Left lung (tissue), 10 donors: ENCODE results near the gene TMEM117. TPM values are rescaled to one million over a fixed set of nuclear protein-coding genes. Genes with fewer than 3 reads are reported as not detected.

Experiments used
- ATAC-seq: fragments of 200-7000 bp; cut with Tn5 transposase; one replicate; pipeline ENCODE4 v1.9.1; 2020; ENCODE audit warnings: moderate library complexity
- DNase-seq, 4 donors: peaks; one replicate each; pipeline ENCODE4 v3.0.0-alpha.2; 2013 to 2020
- H3K27ac ChIP-seq, 2 donors: fragments of 200-600 bp; sonication (generic) in 1 of 2; one replicate each; pipeline versions ENCODE4 v1.5.0 to v1.8.0; 2020 to 2021
- H3K27me3 ChIP-seq, 2 donors: fragments of 200-600 bp; sonication (generic) in 1 of 2; one replicate each; pipeline versions ENCODE4 v1.5.0 to v1.8.0; 2020 to 2021
- H3K36me3 ChIP-seq, 2 donors: fragments of 200-600 bp; sonication (generic) in 1 of 2; one replicate each; pipeline versions ENCODE4 v1.5.0 to v1.8.0; 2020 to 2021
- H3K4me1 ChIP-seq, 2 donors: fragments of 200-600 bp; one replicate each; pipeline ENCODE4 v1.8.0; 2021
- H3K4me3 ChIP-seq, 2 donors: fragments of 200-600 bp; sonication (generic) in 1 of 2; one replicate each; pipeline versions ENCODE4 v1.5.0 to v1.8.0; 2020 to 2021; ENCODE audit warnings: mild to moderate bottlenecking in 1 of 2
- H3K9me3 ChIP-seq, 2 donors: fragments of 200-600 bp; sonication (generic) in 1 of 2; one replicate each; pipeline versions ENCODE4 v1.5.0 to v1.8.0; 2020 to 2021
- intact Hi-C, 2 donors: fragments of 100-400 bp; cut with DNase I; formaldehyde crosslinking; loops; one replicate each; pipeline versions ENCODE4 v1.11.2 to v1.14.2; 2022
- polyA plus RNA-seq, 6 donors: library from polyadenylated mRNA; unstranded; fragments of 120-200 nt; gene quantifications; one replicate each; pipeline ENCODE4 v1.2.1, GENCODE V29; 2013; ENCODE audit not compliant: insufficient read length in 6 of 6
- total RNA-seq, 2 donors: library from RNA; stranded (reverse); fragmentation: NEBNext Ultra II Directional; extraction: Animal tissue kit (Norgen Biotek cat#: 25700); gene quantifications; one replicate each; pipeline ENCODE4 v1.2.1, GENCODE V29; 2021
- TF ChIP-seq, protein P1 (sequence below), 2 donors: fragments of 200-600 bp; sonication (generic) in 1 of 2; IDR thresholded peaks; one replicate each; pipeline versions ENCODE4 v1.5.0 to v1.8.0; 2021; ENCODE audit warnings: antibody characterized with exemption in 2 of 2
- donor health status: DM: no; HTN: yes; CAD: no.
- donor health status: DM: no; HTN: no; CAD: no.

Gene TMEM117
- total and polyA plus RNA-seq, 8 donors: 3.9 to 7.9 (median 6.7) TPM

GRCh38 chr12:44101475-44101874 is 265.6 kb downstream of the TMEM117 start:
- ATAC-seq (no peak), DNase-seq (no peak)
- peaks cover 0 to 15% of the 10 kb centered on the region in 2 donors for H3K9me3 ChIP-seq
- H3K27me3 ChIP-seq: no peaks in the 10 kb centered on the region
- H3K4me3 ChIP-seq: no peak overlapping the region
- no peaks in the 10 kb centered on the region for H3K4me1 ChIP-seq
- no peak overlapping the region for H3K27ac ChIP-seq
- H3K36me3 ChIP-seq: no peaks in the 10 kb centered on the region
- TF ChIP-seq, protein P1, sequence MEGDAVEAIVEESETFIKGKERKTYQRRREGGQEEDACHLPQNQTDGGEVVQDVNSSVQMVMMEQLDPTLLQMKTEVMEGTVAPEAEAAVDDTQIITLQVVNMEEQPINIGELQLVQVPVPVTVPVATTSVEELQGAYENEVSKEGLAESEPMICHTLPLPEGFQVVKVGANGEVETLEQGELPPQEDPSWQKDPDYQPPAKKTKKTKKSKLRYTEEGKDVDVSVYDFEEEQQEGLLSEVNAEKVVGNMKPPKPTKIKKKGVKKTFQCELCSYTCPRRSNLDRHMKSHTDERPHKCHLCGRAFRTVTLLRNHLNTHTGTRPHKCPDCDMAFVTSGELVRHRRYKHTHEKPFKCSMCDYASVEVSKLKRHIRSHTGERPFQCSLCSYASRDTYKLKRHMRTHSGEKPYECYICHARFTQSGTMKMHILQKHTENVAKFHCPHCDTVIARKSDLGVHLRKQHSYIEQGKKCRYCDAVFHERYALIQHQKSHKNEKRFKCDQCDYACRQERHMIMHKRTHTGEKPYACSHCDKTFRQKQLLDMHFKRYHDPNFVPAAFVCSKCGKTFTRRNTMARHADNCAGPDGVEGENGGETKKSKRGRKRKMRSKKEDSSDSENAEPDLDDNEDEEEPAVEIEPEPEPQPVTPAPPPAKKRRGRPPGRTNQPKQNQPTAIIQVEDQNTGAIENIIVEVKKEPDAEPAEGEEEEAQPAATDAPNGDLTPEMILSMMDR (IDR thresholded peaks at IDR 0.05): no peak
- intact Hi-C loops: no loop called here

- intact Hi-C loops: no loop called here
- Histone ChIP-seq H3K36me3 (no peaks in the 10 kb centered on the region), H3K4me1 (no peaks in the 10 kb centered on the region), H3K9me3 (peaks cover 0 to 2% of the 10 kb centered on the region in 2 donors), H3K27me3 (no peaks in the 10 kb centered on the region), H3K4me3 (no peak overlapping the region), H3K27ac (no peak overlapping the region)
- ATAC-seq (no peak), DNase-seq (no peak)
- TF ChIP-seq, protein P1 (IDR thresholded peaks at IDR 0.05): no peak
Observed at GRCh38 chr12:44114906-44115305, 279.0 kb downstream of the TMEM117 start.

- H3K36me3 ChIP-seq: no peaks in the 10 kb centered on the region
- no peaks in the 10 kb centered on the region for H3K4me1 ChIP-seq
- no peak for ATAC-seq
- H3K27ac ChIP-seq: no peak overlapping the region
- peaks cover 0 to 18% of the 10 kb centered on the region in 2 donors for H3K9me3 ChIP-seq
- intact Hi-C loops: no loop called here
- DNase-seq: no peak
- TF ChIP-seq, protein P1 (IDR thresholded peaks at IDR 0.05): no peak
- H3K4me3 ChIP-seq: no peak overlapping the region
- no peaks in the 10 kb centered on the region for H3K27me3 ChIP-seq
Observed at GRCh38 chr12:44117337-44117736, 281.5 kb downstream of the TMEM117 start.

- Histone ChIP-seq H3K4me1 (no peaks in the 10 kb centered on the region), H3K27ac (no peak overlapping the region), H3K4me3 (no peak overlapping the region), H3K9me3 (peaks cover 0 to 30% of the 10 kb centered on the region in 2 donors), H3K27me3 (no peaks in the 10 kb centered on the region), H3K36me3 (no peaks in the 10 kb centered on the region)
- TF ChIP-seq, protein P1 (IDR thresholded peaks at IDR 0.05): no peak
- DNase-seq (no peak), ATAC-seq (no peak)
- intact Hi-C loops: no loop called here
Observed at GRCh38 chr12:44118946-44119345, 283.1 kb downstream of the TMEM117 start.

GRCh38 chr12:44126806-44127205 is 290.9 kb downstream of the TMEM117 start:
- Histone ChIP-seq H3K9me3 (peaks cover 0 to 17% of the 10 kb centered on the region in 2 donors), H3K27me3 (no peaks in the 10 kb centered on the region), H3K27ac (no peak overlapping the region), H3K4me3 (no peak overlapping the region), H3K4me1 (no peaks in the 10 kb centered on the region), H3K36me3 (no peaks in the 10 kb centered on the region)
- ATAC-seq: no peak
- intact Hi-C loops: no loop called here
- DNase-seq: no peak
- TF ChIP-seq, protein P1 (IDR thresholded peaks at IDR 0.05): no peak
